Mucosa of descending colon (tissue), 3 donors: ENCODE results near the gene SLC4A8. TPM values are rescaled to one million over a fixed set of nuclear protein-coding genes. Genes with fewer than 3 reads are reported as not detected.

Experiments used
- ATAC-seq: fragments of 200-7000 bp; cut with Tn5 transposase; one replicate; pipeline ENCODE4 v1.9.1; 2020; ENCODE audit warnings: mild to moderate bottlenecking, moderate library complexity
- DNase-seq, 3 donors: peaks; one replicate each; pipeline ENCODE4 v3.0.0-alpha.2; 2020
- H3K36me3 ChIP-seq: fragments of 200-600 bp; one replicate; pipeline ENCODE4 v1.8.0; 2021; ENCODE audit warnings: low read depth, mild to moderate bottlenecking
- H3K4me1 ChIP-seq: fragments of 200-600 bp; one replicate; pipeline ENCODE4 v1.8.0; 2021; ENCODE audit warnings: low read depth, mild to moderate bottlenecking
- H3K4me3 ChIP-seq: fragments of 200-600 bp; one replicate; pipeline ENCODE4 v1.8.0; 2021; ENCODE audit warnings: mild to moderate bottlenecking
- H3K9me3 ChIP-seq: fragments of 200-600 bp; one replicate; pipeline ENCODE4 v1.8.0; 2021; ENCODE audit warnings: mild to moderate bottlenecking
- intact Hi-C, 2 donors: fragments of 100-400 bp; cut with DNase I in 1 of 2; cut with micrococcal nuclease in 1 of 2; formaldehyde crosslinking; loops; one replicate each; pipeline versions ENCODE4 v1.11.0 to v1.11.1; 2022; cut with DNase I, micrococcal nuclease
- total RNA-seq, 3 donors: library from RNA; stranded (reverse); fragmentation: NEBNext Ultra II Directional in 2 of 3; extraction: Animal tissue kit (Norgen Biotek cat#: 25700) in 2 of 3; gene quantifications; one replicate each; pipeline versions ENCODE4 v1.2.1 to v1.2.4, GENCODE V29; 2021 to 2023
- TF ChIP-seq, protein P1 (sequence below): fragments of 200-600 bp; IDR thresholded peaks from one replicate; pipeline ENCODE4 v1.8.0; 2022; ENCODE audit warnings: antibody characterized with exemption, mild to moderate bottlenecking
- donor health status: DM: no; HTN: no; CAD: no; lungs with moderate emphysema.
- donor health status: DM: no; HTN: no; CAD: no.
- donor health status: DM: no; HTN: yes; CAD: no.

Gene SLC4A8
- total RNA-seq, 3 donors from 2014 or later: 0.84 to 1.8 (median 1.5) TPM

DNA sequence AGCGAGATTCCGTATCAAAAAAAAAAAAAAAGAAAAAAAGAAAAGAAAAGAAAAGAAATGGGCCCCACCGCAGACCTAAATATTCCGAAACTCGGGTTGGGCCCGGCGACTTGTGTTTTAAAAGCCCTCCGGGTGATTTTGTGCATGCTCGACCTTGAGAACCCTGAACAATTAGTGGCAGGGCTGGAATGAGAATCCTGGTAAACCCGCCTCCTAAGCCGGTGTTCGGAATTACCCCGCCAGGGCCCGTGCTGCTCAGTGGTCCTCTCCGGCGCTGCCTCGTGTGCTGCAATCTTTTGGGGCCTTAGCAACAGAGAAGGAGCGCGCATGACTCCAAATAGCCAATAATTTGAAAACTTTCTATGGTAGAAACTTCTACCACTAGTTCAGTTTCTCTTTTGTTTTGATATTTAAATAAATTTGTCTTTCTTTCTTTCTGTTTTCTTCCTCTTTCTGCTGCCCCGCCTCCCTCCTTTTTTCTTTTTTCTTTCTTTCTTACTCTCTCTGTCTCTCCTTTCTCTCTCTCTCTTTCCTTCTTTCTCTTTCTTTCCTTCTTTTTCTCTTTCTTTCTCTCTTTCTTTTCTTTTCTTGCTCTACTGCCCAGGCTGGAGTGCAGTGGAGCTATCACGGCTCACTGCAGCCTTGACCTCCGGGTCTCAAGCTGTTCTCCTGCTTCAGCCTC lies 31.9 kb upstream of the SLC4A8 start:
- peaks cover 14% of the 10 kb centered on the region for H3K4me1 ChIP-seq

DNA sequence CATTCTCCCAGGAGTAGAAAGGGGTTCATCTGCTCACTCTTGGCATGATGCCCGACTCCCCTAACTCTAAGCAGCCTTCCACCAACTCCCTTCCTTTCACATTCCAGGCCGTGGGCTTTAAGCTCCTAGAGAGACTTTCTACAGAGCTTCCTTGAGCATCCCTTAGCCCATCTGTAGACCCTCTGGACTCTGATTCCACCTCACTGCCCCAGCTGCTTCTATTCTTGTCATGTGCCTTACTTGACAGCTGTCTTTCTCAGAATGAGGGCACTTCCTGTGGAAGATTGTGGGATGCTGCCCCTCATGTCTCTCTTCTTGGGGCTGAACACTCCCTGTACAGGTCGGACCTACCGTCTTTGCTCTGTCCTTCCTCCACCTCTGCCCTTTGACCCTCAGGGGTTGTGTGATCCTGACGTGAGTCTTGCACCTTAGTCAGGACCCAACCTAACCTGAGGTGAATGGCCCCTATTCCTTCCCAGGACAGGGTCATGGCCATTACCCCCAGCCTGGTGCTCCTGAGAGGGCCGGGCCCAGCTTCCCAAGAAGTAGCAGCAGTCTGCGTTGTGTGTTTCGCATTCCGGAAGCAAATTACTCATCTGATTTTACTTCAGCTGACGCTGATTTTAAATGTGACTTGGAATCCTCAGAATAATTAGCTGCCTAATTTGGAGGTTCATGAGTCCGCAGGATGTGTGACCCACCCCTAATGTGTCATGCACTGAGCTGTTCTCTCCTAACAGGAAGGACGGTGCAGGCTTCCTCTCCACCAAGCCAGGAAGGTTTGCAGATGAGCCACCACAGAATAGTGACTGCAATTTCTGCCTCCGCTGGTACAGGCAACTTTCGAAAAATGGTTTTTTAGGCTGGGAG lies 30.7 kb upstream of the SLC4A8 start:
- ATAC-seq (no peak), DNase-seq (no peak)
- Histone ChIP-seq H3K9me3 (no peaks in the 10 kb centered on the region), H3K4me3 (no peak overlapping the region), H3K4me1 (peaks cover 21% of the 10 kb centered on the region), H3K36me3 (no peaks in the 10 kb centered on the region)
- intact Hi-C loops: no loop called here
- TF ChIP-seq, protein P1, sequence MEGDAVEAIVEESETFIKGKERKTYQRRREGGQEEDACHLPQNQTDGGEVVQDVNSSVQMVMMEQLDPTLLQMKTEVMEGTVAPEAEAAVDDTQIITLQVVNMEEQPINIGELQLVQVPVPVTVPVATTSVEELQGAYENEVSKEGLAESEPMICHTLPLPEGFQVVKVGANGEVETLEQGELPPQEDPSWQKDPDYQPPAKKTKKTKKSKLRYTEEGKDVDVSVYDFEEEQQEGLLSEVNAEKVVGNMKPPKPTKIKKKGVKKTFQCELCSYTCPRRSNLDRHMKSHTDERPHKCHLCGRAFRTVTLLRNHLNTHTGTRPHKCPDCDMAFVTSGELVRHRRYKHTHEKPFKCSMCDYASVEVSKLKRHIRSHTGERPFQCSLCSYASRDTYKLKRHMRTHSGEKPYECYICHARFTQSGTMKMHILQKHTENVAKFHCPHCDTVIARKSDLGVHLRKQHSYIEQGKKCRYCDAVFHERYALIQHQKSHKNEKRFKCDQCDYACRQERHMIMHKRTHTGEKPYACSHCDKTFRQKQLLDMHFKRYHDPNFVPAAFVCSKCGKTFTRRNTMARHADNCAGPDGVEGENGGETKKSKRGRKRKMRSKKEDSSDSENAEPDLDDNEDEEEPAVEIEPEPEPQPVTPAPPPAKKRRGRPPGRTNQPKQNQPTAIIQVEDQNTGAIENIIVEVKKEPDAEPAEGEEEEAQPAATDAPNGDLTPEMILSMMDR: no peak

More for the DNA sequence above, 31.9 kb upstream of the SLC4A8 start:
- Histone ChIP-seq H3K9me3 (no peaks in the 10 kb centered on the region), H3K4me3 (no peak overlapping the region), H3K36me3 (no peaks in the 10 kb centered on the region)
- TF ChIP-seq, protein P1: no peak
- DNase-seq (peak in 2 of 3 donors; percentile 42 to 47), ATAC-seq (peak; percentile 14)
- intact Hi-C loops: no loop called here

DNA sequence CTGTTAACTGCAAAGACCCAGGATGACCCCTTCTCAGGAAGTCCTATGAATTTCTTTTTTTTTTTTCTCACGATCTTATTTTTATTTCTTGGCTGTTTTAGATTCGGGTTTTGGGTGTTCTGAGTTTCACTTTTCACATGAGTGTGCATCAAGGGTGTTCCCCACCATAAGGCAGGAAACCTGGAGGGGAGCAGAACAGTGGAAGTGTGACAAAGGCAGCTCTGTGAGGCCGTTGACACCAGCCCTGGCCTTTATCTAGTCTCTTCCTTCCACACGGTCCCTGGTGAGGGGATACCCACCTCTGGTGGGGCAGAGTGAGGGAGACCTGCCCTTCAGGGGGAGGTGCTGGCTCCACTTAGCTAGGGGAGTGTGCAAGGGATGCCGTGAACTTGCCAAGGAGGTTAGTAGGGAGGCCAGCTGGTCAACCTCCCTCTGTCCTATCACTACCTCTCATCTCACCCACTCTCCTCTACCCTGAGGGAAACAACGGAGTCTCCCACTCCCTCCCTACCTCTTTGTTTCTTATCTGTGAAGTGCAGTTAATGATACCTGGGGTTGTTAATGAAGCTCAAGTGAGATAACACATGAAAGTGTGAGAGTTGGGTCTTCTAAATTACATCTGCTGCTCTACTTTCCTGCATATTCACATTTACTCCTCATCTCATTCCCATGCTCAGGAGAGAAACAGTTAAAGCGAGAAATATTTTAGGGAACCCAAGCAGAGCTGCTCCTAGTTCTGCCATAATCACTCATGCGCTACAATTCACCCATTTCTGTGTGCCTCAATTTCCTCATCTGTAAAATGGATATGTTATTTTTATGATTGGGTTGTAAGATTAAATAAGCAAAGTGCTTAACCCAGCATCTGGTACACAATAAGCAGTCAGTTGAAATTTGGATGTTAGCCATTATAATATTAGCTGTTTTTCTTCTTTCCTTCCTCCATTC lies 29.1 kb upstream of the SLC4A8 start:
- ATAC-seq (no peak), DNase-seq (no peak)
- Histone ChIP-seq H3K36me3 (no peaks in the 10 kb centered on the region), H3K4me3 (no peak overlapping the region), H3K4me1 (peaks cover 23% of the 10 kb centered on the region), H3K9me3 (no peaks in the 10 kb centered on the region)
- TF ChIP-seq, protein P1: no peak
- intact Hi-C loops: no loop called here

DNA sequence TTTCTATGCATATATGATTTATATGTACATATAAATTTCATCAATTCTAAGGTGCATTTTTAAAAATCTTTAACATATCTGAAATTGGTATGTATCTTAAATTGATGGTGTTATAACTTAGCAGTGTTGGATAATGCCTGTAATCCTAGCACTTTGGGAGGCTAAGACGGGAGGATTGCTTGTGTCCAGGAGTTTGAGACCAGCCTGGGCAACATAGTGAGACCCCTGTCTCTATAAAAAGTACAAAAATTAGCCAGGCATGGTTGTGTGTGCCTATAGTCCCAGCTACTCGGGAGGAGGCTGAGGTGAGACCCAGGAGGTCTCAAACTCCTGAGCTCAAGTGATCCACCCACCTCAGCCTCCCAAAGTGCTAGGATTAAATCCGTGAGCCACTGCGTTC lies 27.0 kb upstream of the SLC4A8 start:
- H3K36me3 ChIP-seq: no peaks in the 10 kb centered on the region
- no peak overlapping the region for H3K4me3 ChIP-seq
- DNase-seq: no peak
- no peak for ATAC-seq
- no peaks in the 10 kb centered on the region for H3K9me3 ChIP-seq
- TF ChIP-seq, protein P1: no peak
- intact Hi-C loops: no loop called here
- H3K4me1 ChIP-seq: peaks cover 26% of the 10 kb centered on the region

DNA sequence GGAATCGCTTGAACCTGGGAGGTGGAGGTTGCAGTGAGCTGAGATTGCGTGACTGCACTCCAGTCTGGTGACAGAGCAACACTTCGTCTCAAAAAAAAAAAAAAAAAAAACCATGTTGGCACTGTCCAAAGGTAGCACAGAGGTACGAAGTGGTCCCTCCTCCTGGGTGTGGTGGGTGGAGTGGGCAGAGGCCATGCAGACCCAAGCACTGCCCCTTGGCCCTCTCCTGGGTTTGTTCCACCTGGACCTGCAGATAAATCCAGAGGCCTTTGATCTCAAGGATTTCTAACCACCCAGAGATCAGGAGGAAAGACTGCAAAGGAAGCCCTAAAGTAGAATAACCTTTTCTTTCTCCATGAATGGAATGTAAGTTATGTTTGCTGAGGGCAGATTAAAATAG lies 24.7 kb upstream of the SLC4A8 start:
- peak; percentile 88 for ATAC-seq
- DNase-seq: peak in 2 of 3 donors; percentile 44 to 52
- H3K4me3 ChIP-seq: no peak overlapping the region
- intact Hi-C loops: no loop called here
- H3K4me1 ChIP-seq: peaks cover 26% of the 10 kb centered on the region
- TF ChIP-seq, protein P1: no peak
- H3K9me3 ChIP-seq: no peaks in the 10 kb centered on the region
- H3K36me3 ChIP-seq: no peaks in the 10 kb centered on the region
